ENCODE data around the gene HDDC2. TPM values are rescaled to one million over a fixed set of nuclear protein-coding genes. Genes with fewer than 3 reads are reported as not detected.
A peak's percentile ranks its signal among the peaks of the same experiment; 100 is the strongest.
"Not testable (repeated sequence)": the region's sequence is repeated elsewhere in the genome, so short reads cannot be mapped to it uniquely, and the experiment has no call there.

Gene HDDC2
- total RNA-seq, 1 donor from 2014 or later: 14.9 TPM

GRCh38 chr6:125307150-125307838, 5.5 kb upstream of the HDDC2 start:
- no peak for DNase-seq (ENCODE audit: extremely low read depth, low read depth, low spot score)

- DNase-seq (ENCODE audit: extremely low read depth, low read depth, low spot score): no peak
These were observed 5.0 kb upstream of the HDDC2 start for GRCh38 chr6:125306756-125307149.

- DNase-seq (ENCODE audit: extremely low read depth, low read depth, low spot score): no peak
These were observed 3.3 kb upstream of the HDDC2 start for GRCh38 chr6:125304970-125305660.

GRCh38 chr6:125303512-125303854, 1.7 kb upstream of the HDDC2 start:
- DNase-seq (ENCODE audit: extremely low read depth, low read depth, low spot score): no peak

- DNase-seq (ENCODE audit: extremely low read depth, low read depth, low spot score): no peak
These were observed 1.2 kb upstream of the HDDC2 start for GRCh38 chr6:125302840-125303511.

GRCh38 chr6:125300992-125301434, 754 bp downstream of the HDDC2 start:
- no peak for DNase-seq (ENCODE audit: extremely low read depth, low read depth, low spot score)

- no peak for DNase-seq (ENCODE audit: extremely low read depth, low read depth, low spot score)
These were observed 2.5 kb downstream of the HDDC2 start for GRCh38 chr6:125299257-125299656.

- DNase-seq (ENCODE audit: extremely low read depth, low read depth, low spot score): no peak
These were observed 5.3 kb downstream of the HDDC2 start for GRCh38 chr6:125296471-125296870.

GRCh38 chr6:125294925-125295324, 6.8 kb downstream of the HDDC2 start:
- no peak for DNase-seq (ENCODE audit: extremely low read depth, low read depth, low spot score)

GRCh38 chr6:125294036-125294435, 7.7 kb downstream of the HDDC2 start:
- no peak for DNase-seq (ENCODE audit: extremely low read depth, low read depth, low spot score)

- DNase-seq (ENCODE audit: extremely low read depth, low read depth, low spot score): no peak
These were observed 8.2 kb downstream of the HDDC2 start for GRCh38 chr6:125293587-125293986.

- no peak for DNase-seq (ENCODE audit: extremely low read depth, low read depth, low spot score)
These were observed 14.0 kb downstream of the HDDC2 start for GRCh38 chr6:125287718-125288117.

- no peak for DNase-seq (ENCODE audit: extremely low read depth, low read depth, low spot score)
These were observed 15.8 kb downstream of the HDDC2 start for GRCh38 chr6:125285936-125286335.

- DNase-seq (ENCODE audit: extremely low read depth, low read depth, low spot score): no peak
These were observed 16.4 kb downstream of the HDDC2 start for GRCh38 chr6:125285353-125285752.

GRCh38 chr6:125282470-125282869, 19.3 kb downstream of the HDDC2 start:
- not testable (repeated sequence) for DNase-seq (ENCODE audit: extremely low read depth, low read depth, low spot score)

GRCh38 chr6:125280370-125281035, 21.3 kb downstream of the HDDC2 start:
- not testable (repeated sequence) for DNase-seq (ENCODE audit: extremely low read depth, low read depth, low spot score)

GRCh38 chr6:125279961-125280360, 21.8 kb downstream of the HDDC2 start:
- DNase-seq (ENCODE audit: extremely low read depth, low read depth, low spot score): no peak

- no peak for DNase-seq (ENCODE audit: extremely low read depth, low read depth, low spot score)
These were observed 23.9 kb downstream of the HDDC2 start for GRCh38 chr6:125277838-125278237.

- no peak for DNase-seq (ENCODE audit: extremely low read depth, low read depth, low spot score)
These were observed 26.0 kb downstream of the HDDC2 start for GRCh38 chr6:125275779-125276178.

GRCh38 chr6:125274935-125275334, 26.8 kb downstream of the HDDC2 start:
- no peak for DNase-seq (ENCODE audit: extremely low read depth, low read depth, low spot score)

- peak; percentile 12 for DNase-seq (ENCODE audit: extremely low read depth, low read depth, low spot score)
These were observed 27.8 kb downstream of the HDDC2 start for GRCh38 chr6:125273965-125274364.

Measured in glomerular endothelial cell (primary cell).